Gastrocnemius medialis (tissue), 4 donors: Measurements from ENCODE around the gene PDE4C.

Experiments
- POLR2A ChIP-seq, 2 donors: fragments of 450-650 bp; IDR thresholded peaks; one replicate each; pipeline ENCODE4 v1.6.1; 2017; ENCODE audit warnings: antibody characterized with exemption in 2 of 2, mild to moderate bottlenecking in 2 of 2, moderate library complexity in 2 of 2
- TF ChIP-seq, protein P1 (sequence below), 5 experiments: fragments of 450-650 bp in 3 of 5; fragments of 200-600 bp in 2 of 5; sonication (generic) in 2 of 5; IDR thresholded peaks in 4 of 5; conservative IDR thresholded peaks in 1 of 5; 1 replicate in 4 of 5; 2 replicates in 1 of 5; pipeline ENCODE4 v1.5.1; 2016 to 2019; ENCODE audit warnings: antibody characterized with exemption in 5 of 5, mild to moderate bottlenecking in 3 of 5, moderate library complexity in 3 of 5

GRCh38 chr19:18263324-18264136 lies 37.3 kb upstream of the PDE4C start:
- TF ChIP-seq, protein P1, sequence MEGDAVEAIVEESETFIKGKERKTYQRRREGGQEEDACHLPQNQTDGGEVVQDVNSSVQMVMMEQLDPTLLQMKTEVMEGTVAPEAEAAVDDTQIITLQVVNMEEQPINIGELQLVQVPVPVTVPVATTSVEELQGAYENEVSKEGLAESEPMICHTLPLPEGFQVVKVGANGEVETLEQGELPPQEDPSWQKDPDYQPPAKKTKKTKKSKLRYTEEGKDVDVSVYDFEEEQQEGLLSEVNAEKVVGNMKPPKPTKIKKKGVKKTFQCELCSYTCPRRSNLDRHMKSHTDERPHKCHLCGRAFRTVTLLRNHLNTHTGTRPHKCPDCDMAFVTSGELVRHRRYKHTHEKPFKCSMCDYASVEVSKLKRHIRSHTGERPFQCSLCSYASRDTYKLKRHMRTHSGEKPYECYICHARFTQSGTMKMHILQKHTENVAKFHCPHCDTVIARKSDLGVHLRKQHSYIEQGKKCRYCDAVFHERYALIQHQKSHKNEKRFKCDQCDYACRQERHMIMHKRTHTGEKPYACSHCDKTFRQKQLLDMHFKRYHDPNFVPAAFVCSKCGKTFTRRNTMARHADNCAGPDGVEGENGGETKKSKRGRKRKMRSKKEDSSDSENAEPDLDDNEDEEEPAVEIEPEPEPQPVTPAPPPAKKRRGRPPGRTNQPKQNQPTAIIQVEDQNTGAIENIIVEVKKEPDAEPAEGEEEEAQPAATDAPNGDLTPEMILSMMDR (IDR thresholded peaks at IDR 0.05 in 4 of 5, conservative IDR thresholded peaks at IDR 0.05 in 1 of 5): no peak
- no peak for TF ChIP-seq POLR2A (IDR thresholded peaks at IDR 0.05)
